Left ventricle myocardium superior (tissue), 1 donor: ENCODE measurements around the gene ATP5F1C. TPM values are rescaled to one million over a fixed set of nuclear protein-coding genes. Genes with fewer than 3 reads are reported as not detected.
"Not testable (repeated sequence)": the region's sequence is repeated elsewhere in the genome, so short reads cannot be mapped to it uniquely, and the experiment has no call there.

Source experiments
- ATAC-seq: fragments of 200-7000 bp; cut with Tn5 transposase; one replicate; pipeline ENCODE4 v1.9.1; 2020; ENCODE audit warnings: mild to moderate bottlenecking, moderate library complexity
- DNase-seq: peaks from one replicate; pipeline ENCODE4 v3.0.0-alpha.2; 2020
- intact Hi-C: fragments of 100-400 bp; cut with micrococcal nuclease; formaldehyde crosslinking; loops from one replicate; pipeline ENCODE4 v1.11.0; 2022
- total RNA-seq: library from RNA; stranded (reverse); fragmentation: NEBNext Ultra II Directional; extraction: Animal tissue kit (Norgen Biotek cat#: 25700); gene quantifications from one replicate; pipeline ENCODE4 v1.2.1, GENCODE V29; 2021
- donor health status: DM: no; HTN: yes; CAD: no; lungs with severe emphysema.

The ATP5F1C gene
- total RNA-seq, 1 donor from 2014 or later = 777 TPM

DNA sequence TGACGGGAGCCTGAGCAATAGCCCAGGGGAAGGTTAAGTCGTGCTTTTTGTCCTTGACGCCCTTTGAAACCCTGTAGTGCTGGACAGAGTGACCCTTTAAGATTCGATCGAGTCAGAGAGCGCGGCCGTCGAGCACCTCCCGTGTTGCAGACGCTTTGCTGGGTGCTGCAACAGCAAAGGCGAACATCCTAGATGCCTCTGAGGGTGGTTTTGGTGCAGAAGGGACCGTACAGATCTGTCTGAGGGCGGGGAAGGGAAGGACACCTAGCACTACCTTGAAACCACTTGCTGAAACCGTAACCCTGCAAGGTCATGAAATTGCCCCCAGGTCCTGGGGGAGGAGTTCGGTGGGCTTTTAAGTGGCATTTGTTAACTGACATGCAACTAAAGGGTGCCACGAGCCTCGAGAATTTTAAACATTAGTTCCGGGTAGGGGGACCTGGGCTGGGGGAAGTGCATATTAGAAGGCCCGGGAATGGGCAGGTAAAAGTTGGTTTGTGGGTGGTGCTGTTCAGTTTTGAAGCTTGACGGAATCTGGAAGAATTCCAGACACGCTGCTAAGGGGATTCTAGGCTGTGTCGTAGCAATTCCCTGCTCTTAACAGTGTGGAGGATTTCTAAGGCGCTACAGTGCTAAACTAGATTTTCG, 786 bp downstream of the ATP5F1C start:
- intact Hi-C loops = no loop called here
- DNase-seq (no peak), ATAC-seq (peak; percentile 9)

DNA sequence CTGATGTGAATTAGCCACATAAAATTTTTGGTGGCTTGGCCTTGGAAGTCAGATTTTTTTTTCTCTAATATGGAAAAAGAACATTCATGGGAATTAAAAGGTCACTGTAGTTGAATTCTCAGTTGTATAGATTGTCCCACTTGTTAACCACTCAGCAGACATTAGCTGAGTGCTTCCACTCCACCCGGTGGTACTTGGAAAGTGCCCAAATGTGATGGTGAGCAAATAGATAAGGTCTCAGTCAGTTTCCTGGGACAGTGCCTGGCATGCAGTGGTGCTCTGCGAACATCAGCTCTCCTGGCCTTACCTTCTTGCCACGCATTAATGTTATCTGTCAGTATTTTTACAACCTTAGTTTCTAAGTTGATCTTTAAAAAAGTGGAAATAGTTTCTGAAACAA, 1.4 kb downstream of the ATP5F1C start:
- ATAC-seq = peak; percentile 61
- intact Hi-C loops = no loop called here
- peak; percentile 58 for DNase-seq

DNA sequence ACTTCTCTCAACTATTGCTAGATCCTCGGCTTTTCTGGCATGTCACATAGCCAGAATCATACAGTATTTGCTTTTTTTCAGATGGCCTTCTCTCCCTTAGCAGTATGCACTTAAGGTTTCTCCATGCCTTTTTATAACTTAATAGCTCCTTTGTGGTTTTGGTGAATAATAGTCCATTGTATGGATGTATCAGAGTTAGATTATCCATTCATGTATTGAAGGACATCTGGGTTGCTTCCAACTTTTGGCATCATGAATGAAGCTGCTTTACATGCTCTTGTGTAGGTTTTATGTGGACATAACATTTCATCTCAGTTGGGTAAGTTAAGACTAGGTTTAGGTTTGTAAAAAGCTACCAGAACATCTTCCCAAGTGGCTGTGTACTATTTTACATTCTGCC, 4.6 kb downstream of the ATP5F1C start:
- intact Hi-C loops = no loop called here
- no peak for DNase-seq
- ATAC-seq = no peak

- DNase-seq = no peak
- no peak for ATAC-seq
- intact Hi-C loops = no loop called here
Observed at GRCh38 chr10:7794251-7795026, 6.5 kb downstream of the ATP5F1C start.

- no peak for DNase-seq
- ATAC-seq = peak; percentile 89
- intact Hi-C loops = no loop called here
Observed at GRCh38 chr10:7795605-7796004, 7.6 kb downstream of the ATP5F1C start.

- intact Hi-C loops = no loop called here
- DNase-seq = peak; percentile 49
- peak; percentile 83 for ATAC-seq
Observed at GRCh38 chr10:7797582-7797981, 9.6 kb downstream of the ATP5F1C start.

DNA sequence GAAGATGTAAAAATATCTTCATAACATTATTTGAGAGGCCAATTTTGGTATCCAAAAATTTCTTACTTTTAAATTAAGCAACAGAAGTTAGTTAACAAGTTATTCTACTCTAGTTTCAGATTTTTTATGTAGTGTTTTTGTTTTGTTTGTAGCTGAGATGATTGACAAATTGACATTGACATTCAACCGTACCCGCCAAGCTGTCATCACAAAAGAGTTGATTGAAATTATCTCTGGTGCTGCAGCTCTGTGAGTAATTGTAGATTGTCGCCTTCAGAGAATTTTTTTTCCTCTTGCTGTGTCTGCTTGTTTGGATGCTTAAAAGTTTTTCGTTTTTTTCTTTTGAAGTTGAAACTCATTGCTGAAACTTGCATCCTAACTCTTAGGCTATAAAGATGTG, 14.6 kb downstream of the ATP5F1C start:
- DNase-seq (no peak), ATAC-seq (no peak)
- intact Hi-C loops = no loop called here

DNA sequence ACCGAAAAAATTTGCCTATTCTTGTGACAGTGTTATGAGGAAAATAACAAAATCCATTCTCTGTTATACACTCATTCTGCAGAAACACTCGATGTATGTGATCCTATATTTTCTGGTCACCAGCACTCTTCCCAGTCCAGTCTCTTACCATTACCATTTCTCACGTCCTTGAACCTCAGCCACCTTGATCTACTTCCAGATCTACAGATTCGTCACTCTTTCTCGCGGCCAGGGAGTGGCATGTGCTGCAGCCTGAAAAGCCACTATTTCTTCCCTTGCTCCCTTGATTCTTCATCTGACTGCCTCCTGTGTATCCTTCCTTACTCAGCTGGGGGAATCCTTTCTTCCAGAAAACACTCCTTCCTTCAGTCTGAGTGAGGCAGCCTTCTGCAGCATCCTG, 16.2 kb downstream of the ATP5F1C start:
- intact Hi-C loops = no loop called here
- DNase-seq = no peak
- ATAC-seq = no peak

DNA sequence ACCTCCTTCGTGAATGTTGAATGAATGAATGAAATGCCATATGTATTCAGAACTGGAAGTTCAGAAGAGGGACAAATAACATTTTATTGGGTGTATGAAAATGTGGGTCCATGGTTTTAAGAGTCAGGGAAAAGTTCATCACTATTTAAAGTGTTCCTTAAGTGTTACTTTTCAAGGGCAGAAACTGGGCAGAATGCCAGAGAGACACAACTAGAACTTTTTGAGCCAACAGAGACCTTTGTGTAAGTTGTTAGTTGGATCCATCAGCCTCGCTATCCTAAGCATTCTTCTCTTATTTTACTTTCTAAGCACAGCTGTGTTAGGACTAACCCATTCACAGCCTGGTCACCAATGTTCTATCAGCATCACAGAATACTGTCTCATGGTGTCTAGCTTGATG, 16.8 kb downstream of the ATP5F1C start:
- DNase-seq (no peak), ATAC-seq (no peak)
- intact Hi-C loops = no loop called here

DNA sequence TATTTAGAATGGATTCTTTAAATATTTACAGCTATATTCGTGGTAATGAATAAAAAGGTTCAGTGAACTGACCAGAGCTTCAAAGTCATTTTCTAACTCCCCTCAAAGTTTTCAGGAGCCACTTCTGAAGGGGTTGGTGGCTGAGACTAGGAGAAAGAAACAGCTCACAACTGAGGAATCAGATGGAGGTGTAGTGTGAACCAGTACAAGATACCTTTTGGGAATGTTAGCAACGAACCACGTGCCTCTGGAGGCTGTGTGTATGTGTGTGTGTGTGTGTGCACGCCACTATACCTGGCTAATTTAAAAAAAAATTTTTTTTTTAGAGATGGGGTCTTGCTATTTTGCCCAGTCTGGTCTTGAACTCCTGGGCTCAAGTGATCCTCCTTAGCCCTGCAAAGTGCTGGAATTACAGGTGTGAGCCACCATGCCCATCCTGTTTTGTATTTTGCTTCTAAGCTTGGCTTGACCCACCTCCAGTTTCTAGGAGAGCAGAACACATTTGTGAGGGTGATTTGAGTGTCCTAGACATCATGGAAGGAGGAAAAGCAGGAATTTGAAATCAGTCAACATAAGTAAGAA, 20.8 kb downstream of the ATP5F1C start:
- no peak for ATAC-seq
- intact Hi-C loops = no loop called here
- DNase-seq = no peak

DNA sequence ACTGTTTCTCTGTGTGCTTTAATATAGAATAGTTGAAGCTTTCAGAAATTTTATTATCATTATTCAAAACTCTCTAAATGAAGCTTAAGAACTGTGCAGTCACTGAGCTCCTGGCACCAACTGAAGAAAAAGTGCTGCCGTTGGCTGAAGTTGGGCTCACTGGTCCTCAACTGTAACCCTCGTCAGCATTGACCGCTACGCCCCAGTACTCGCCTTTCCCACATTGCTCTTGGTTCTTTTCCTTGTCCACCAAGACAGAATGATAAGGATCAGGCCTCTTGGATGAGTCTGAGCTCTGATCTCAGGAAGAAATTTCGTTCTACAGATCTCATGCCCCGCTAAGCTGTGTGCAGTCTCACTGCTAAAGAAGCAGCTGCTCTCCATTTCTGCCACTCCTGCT, 22.5 kb downstream of the ATP5F1C start:
- DNase-seq (no peak), ATAC-seq (no peak)
- intact Hi-C loops = no loop called here

DNA sequence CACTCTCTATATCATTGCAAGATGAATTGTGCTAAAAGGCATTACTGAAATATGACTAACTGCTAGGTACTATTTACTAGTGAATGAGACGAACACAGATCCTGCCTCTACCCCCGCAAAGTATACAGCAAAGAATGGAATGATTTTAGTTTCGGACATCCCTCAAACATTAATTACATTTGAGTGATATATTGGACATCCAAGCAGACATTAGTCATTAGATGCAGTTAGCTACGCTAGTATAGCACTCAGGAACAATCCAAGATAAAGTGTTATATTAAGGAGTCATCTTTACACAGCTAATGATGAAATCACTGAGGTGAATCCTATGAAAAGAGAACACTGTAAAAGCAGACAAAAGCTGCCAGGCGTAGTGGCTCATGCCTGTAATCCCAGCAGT, 23.0 kb downstream of the ATP5F1C start:
- no peak for ATAC-seq
- intact Hi-C loops = no loop called here

GRCh38 chr10:7811743-7812142, 23.8 kb downstream of the ATP5F1C start:
- DNase-seq, ATAC-seq, intact Hi-C loops: not testable (repeated sequence)

More for the DNA sequence above, 23.0 kb downstream of the ATP5F1C start:
- no peak for DNase-seq

DNA sequence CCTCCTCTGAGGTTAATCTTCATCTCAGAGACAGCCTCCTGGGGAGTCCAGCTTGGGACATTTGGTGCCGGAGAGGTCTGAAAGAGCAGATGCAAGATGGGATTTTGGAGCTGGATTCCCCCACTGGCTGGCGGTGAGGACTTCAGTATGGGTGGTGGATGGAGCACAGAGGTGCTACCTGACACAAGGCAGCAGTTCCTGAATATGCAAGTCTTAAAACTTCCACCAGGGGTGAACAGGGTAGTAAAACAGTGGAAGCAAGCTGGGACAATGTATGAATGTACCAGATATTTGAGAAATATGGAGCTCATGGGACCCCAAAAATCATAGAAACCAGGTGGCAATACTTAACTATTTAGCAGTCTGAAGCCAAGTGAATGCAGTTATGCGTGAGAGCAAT, 25.5 kb downstream of the ATP5F1C start:
- ATAC-seq (no peak), DNase-seq (no peak)
- intact Hi-C loops = no loop called here

GRCh38 chr10:7817576-7817975, 29.6 kb downstream of the ATP5F1C start:
- intact Hi-C loops = no loop called here
- DNase-seq (no peak), ATAC-seq (no peak)

- no peak for ATAC-seq
- intact Hi-C loops = no loop called here
- DNase-seq = no peak
Observed at GRCh38 chr10:7817984-7818294, 30.0 kb downstream of the ATP5F1C start.

- peak; percentile 92 for ATAC-seq
- intact Hi-C loops = no loop called here
- DNase-seq = peak; percentile 95
Observed at GRCh38 chr10:7818295-7819120, 30.5 kb downstream of the ATP5F1C start, which contains the start of gene TAF3. Gene TAF3, plus strand, starts transcription at chr10:7818505. Its CDS starts 205 bp downstream, at chr10:7818710.

GRCh38 chr10:7819121-7819460, 31.1 kb downstream of the ATP5F1C start:
- DNase-seq (peak; percentile 41), ATAC-seq (peak; percentile 78)
- intact Hi-C loops = no loop called here

GRCh38 chr10:7824251-7824650, 36.3 kb downstream of the ATP5F1C start:
- ATAC-seq (no peak), DNase-seq (no peak)
- intact Hi-C loops = no loop called here

GRCh38 chr10:7826971-7827370, 39.0 kb downstream of the ATP5F1C start:
- ATAC-seq (peak; percentile 64), DNase-seq (no peak)
- intact Hi-C loops = no loop called here
